Measurements from ENCODE around the gene CCDC122.
A peak's percentile ranks its signal among the peaks of the same experiment; 100 is the strongest.

CCDC122 gene

DNA sequence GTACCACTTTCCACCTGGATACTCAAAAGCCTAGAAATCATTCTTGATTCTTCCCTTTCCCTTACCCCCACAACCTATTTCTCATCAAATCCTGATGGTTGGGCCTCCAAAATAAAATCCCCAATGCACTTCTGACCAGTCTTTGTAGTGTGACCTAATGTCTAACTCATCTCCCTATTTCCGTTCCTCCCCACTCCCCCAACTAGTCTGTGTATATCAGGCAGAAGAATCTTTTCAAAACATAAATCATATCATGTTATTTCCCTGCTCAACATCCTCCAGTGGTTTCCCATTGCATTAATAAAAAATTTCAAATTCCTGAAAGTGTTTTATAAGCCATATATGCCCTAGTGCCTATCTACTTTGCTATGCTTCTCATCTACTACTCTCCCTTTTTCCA is 17.7 kb downstream of the CCDC122 start:
- DNase-seq (ENCODE audit: low read depth): no peak
- H3K4me3 ChIP-seq (ENCODE audit: low read depth, low read length): no peak overlapping the region
- TF ChIP-seq, protein P1, sequence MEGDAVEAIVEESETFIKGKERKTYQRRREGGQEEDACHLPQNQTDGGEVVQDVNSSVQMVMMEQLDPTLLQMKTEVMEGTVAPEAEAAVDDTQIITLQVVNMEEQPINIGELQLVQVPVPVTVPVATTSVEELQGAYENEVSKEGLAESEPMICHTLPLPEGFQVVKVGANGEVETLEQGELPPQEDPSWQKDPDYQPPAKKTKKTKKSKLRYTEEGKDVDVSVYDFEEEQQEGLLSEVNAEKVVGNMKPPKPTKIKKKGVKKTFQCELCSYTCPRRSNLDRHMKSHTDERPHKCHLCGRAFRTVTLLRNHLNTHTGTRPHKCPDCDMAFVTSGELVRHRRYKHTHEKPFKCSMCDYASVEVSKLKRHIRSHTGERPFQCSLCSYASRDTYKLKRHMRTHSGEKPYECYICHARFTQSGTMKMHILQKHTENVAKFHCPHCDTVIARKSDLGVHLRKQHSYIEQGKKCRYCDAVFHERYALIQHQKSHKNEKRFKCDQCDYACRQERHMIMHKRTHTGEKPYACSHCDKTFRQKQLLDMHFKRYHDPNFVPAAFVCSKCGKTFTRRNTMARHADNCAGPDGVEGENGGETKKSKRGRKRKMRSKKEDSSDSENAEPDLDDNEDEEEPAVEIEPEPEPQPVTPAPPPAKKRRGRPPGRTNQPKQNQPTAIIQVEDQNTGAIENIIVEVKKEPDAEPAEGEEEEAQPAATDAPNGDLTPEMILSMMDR (conservative IDR thresholded peaks at IDR 0.05; ENCODE audit: low read depth, low read length): no peak

GRCh38 chr13:43852923-43853404 is 26.6 kb downstream of the CCDC122 start:
- TF ChIP-seq, protein P1 (conservative IDR thresholded peaks at IDR 0.05; ENCODE audit: low read depth, low read length): no peak
- H3K4me3 ChIP-seq (ENCODE audit: low read depth, low read length): no peak overlapping the region
- DNase-seq (ENCODE audit: low read depth): no peak

GRCh38 chr13:43850873-43851272 is 28.7 kb downstream of the CCDC122 start:
- no peak for DNase-seq (ENCODE audit: low read depth)
- no peak overlapping the region for H3K4me3 ChIP-seq (ENCODE audit: low read depth, low read length)
- TF ChIP-seq, protein P1 (conservative IDR thresholded peaks at IDR 0.05; ENCODE audit: low read depth, low read length): no peak

DNA sequence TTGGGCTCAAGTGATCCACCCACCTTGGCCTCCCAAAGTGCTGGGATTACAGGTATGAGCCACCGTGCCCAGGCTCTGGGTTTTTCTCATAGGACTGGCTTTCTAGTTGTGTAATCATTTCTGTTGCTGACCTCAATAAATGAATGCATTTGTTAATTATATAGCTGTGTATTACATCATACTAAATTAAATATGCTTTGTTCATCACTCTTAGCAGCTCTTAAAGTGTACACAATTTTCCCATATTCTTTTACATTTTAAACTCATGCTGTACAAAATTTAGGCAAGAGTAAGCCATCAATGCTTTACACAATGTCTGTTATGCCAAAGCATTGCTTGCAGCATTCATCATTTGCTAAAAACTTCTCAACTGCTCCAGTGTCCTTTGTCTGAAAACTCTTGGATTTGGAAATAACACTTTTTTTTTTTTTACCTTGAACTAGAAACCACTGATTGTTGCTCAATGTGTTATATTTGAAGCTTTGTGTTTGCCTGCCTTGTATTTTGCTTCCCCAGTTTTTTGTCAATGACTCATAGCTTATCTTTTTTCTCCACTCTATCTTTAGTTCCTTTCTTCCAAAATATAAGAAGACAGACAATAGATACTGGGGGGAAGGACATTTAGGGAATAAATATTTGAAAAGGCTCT is 31.4 kb downstream of the CCDC122 start:
- TF ChIP-seq, protein P1 (conservative IDR thresholded peaks at IDR 0.05; ENCODE audit: low read depth, low read length): no peak
- H3K4me3 ChIP-seq (ENCODE audit: low read depth, low read length): no peak overlapping the region
- DNase-seq (ENCODE audit: low read depth): peak; percentile 84

GRCh38 chr13:43846496-43847158 is 32.9 kb downstream of the CCDC122 start:
- H3K4me3 ChIP-seq (ENCODE audit: low read depth, low read length): no peak overlapping the region
- TF ChIP-seq, protein P1 (conservative IDR thresholded peaks at IDR 0.05; ENCODE audit: low read depth, low read length): no peak
- DNase-seq (ENCODE audit: low read depth): peak; percentile 65

GRCh38 chr13:43838909-43839308 is 40.6 kb downstream of the CCDC122 start:
- no peak overlapping the region for H3K4me3 ChIP-seq (ENCODE audit: low read depth, low read length)
- DNase-seq (ENCODE audit: low read depth): peak; percentile 58
- TF ChIP-seq, protein P1 (conservative IDR thresholded peaks at IDR 0.05; ENCODE audit: low read depth, low read length): no peak

Data from choroid plexus epithelial cell (primary cell).